COLO829 (cell line): ENCODE results near the gene SIPA1L3.

Experiments used
- DNase-seq: peaks from one replicate; pipeline ENCODE4 v3.0.0; 2012; ENCODE audit warnings: low spot score

SIPA1L3 gene

DNA sequence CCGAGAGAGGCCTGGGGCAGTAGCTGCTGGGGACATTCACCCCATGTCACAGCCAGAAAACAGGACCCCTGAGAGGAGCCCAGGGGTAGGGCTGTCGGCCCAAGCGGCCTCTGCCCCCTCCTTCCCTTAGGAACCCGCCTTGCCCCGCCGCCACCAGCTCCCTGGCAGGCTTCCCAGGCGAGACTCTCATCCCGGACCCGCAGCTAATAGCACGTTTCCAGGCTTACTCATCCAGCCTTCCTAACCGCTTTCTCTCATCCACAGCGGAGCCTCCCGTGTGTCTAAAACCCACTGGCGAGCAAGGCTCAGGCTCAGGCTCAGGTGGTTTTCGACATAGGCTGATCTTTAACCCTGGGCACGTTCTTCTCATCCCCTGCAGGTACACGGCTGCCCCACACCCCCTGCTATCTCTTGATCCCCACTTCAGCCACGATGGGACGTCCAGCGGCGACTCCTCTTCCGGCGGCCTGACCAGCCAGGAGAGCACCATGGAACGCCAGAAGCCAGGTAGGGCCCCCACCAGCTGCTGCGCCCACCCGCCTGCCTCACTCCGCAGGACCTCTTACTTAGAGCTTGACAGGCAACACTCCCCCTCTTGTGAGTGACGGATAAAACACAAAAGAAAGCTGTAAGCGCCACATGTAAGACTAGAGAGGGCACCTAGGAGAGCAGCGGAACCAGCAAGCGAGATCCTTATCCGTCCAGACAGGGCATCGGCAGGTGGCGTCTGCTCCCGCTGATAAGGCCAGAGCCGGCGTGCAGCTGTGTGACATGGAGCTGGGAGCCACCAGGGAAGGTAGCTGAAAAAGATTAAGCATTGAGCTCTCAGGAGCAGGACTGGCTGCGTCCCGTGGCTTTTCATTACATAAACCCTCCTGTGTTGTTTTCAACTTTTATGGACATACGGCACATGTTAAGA lies 245.7 kb downstream of the SIPA1L3 start:
- no peak for DNase-seq

DNA sequence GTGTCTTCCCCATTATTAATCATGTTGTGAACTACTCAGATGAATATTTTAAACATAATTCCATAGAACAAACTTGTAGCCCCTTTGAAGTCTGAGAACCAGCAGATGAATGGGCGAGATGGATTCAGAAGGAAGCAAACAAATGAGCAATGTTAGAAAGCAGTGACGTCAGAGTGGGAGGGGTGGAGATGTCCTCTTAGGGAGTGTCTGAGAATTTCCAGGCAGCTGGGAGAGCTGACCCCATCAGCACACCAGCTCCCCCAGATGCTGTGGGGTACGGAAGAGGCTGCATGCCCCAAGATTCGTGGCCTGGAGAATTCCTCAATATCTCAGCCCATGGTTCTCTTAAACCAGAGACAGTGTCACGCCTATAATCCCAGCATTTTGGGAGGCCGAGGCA lies 248.4 kb downstream of the SIPA1L3 start:
- DNase-seq = no peak

DNA sequence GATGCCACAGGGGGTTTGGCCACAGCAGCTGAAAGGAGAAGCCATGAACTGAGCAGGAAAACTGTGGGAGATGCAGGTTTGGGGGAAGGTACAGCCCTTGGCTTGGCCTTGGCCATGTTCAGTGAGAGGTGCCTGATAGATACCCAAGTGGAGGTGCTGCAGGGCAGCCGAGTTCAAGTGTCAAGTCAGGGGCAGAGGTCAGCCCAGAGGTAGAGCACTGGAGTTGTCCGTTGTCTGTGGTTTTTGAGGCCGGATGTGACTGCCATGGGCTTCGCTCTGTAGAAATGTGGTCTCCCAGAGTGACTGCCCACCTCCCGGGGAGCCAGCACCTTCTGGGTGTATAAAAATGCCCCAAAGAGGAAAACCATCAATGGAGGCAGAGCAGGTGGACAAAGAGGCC lies 251.7 kb downstream of the SIPA1L3 start:
- DNase-seq = no peak

DNA sequence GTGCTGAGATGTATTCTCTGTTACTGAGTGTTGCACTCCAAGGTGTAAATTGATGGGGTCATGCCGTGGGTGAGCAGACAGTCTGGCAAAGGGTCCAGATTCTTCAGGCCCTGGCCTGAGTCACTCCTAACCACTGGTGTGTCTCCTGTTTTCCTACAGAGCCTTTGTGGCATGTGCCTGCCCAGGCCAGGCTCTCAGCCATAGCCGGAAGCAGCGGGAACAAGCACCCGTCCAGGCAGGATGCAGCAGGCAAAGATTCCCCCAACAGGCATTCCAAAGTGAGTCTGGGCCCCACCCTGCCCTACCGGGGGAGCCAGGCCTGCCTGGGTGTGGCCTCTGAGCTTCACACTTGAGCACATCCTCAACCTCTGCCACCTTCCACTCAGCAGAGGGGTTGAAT lies 255.1 kb downstream of the SIPA1L3 start:
- no peak for DNase-seq

DNA sequence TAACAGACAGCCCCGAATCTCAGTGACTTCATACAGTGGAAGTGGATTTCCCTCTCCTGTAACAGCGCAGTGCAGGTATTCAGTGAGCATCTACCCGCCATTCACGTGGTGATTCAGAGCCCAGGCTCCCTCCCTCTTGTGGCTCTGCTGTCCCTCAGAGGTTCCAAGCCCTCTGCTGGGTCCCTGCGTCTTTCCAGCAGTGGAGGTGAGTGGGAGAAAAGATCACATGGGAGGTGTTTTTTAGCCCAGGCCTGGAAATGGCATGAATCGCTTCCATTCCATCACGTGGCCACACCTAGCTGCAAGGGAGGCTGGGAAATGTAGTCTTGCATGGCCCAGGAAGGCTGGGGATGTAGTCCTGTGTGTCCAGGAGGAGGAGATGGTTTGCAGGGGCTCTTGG lies 255.6 kb downstream of the SIPA1L3 start:
- no peak for DNase-seq

DNA sequence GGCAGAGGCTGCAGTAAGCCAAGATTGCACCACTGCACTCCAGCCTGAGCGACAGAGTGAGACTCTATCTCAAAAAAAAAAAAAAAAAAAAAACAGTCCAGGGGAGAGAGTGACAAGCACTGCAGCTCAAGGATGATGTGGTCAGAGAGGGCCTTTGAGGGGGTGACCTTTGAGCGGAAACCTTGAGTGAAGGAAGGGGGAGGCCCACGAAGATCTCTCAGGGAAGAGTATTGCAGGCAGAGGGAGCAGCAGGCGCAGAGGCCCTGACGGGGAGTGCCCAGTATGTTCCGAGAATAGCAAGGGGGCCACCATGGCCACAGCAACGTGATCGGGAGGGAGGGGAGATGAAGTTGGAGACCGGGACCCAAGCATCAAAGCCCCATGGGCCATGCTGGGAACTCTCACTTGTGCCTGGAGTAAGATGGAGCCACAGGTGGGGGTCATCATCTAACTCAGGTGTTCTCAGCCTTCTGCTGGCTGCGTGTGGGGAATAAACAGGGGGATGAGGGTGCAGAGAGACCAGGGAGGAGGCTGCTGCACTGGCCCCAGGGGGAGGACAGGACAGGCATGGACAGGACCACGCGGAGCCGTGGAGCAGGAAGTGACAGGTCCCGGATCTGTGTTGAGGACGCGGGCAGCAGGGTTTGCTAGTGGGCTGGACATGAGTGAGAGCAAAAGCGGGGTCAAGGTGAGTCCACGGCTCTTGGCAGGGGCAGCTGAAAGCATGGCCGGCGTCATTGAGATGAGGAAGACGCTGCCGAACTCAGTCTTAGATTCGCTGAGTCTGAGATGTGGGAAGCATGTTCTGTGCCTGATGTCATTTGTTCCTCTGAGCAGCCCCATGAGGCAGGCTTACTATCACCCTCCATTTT lies 256.6 kb downstream of the SIPA1L3 start:
- no peak for DNase-seq

DNA sequence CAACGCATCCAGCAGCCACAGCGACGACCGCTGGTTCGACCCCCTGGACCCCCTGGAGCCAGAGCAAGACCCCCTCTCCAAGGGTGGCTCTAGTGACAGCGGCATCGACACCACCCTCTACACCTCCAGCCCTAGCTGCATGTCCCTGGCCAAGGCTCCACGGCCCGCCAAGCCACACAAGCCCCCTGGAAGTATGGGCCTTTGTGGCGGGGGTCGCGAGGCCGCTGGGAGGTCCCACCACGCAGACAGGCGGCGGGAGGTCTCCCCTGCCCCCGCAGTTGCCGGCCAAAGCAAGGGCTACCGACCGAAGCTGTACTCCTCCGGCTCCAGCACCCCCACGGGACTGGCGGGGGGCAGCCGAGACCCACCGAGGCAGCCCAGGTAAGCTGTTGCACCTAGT lies 257.5 kb downstream of the SIPA1L3 start:
- no peak for DNase-seq

DNA sequence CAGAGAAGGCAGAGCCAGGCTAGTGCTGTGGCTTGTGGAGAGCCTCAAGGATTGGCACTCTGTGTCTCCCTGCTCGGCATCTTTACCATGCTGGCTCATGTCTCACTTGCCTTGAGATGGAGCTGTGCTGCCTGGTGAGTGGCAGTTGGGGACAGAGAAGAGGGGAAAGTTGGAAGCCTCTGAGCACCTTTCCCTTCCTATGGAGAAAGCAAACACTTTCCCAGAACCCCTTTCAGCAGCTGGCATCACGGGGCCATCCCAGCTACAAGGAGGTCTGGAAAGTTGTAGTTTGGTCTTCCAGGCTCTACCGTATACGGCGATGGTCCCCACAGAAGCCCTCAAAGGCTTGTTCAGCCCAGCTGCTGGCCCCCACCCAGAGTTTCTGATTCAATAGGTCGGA lies 258.3 kb downstream of the SIPA1L3 start:
- DNase-seq = no peak

DNA sequence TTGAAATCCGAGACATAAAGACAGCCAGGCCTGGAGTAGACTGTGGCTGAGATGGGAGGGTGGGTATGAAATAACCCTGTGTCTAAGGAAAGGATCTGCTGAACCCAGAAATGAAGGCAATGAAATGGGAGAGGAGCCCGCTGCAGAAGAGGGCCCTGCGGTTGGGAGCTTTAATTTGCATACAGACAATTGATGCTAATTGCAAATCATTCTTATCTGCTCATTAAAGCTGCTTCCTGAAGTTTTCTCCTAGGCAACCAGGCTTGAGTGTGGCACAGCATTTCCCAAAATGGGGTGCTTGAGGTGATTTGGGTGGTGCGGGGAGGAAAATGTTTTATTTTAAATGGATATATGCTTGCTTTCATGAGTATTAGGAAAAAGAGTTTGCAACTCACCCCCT lies 261.6 kb downstream of the SIPA1L3 start:
- no peak for DNase-seq

DNA sequence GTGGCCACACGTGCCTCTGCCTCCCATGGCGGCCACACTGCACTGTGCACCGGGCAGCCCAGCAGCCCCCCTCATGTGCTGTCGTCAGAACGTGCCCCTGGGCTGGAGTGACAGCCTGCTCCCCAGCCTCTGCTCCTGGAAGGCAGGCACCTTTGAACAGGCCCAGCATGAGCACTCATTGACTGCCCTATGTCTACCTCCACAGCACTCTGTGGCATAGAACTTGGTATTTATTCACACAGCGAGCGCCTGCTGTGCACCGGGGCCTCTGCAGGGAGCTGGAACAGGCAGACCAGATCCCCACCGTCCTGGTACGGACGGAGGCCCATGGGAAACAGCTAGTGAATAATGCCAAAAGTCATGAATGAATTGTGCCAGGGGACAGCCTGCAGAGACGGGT lies 263.3 kb downstream of the SIPA1L3 start:
- DNase-seq = no peak

DNA sequence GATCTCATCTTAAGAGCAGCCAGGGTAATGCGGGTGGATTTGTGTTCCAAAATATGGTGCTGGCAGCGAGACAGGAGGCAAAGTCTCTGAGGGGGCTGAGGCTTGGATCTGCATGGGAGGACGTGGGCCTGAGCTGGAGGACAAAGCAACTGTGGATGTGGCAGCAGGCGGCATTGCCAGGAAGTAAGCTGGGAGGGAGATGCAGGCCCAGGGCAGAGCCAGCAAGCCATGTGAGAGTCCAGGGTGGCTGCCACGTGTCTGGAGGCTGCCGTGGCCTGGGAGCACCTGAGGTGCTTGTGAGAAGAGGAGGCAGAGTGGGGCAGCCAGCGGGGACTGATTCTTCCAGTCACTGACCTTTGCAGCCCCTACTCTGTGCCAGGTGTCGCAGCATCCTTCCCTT lies 265.0 kb downstream of the SIPA1L3 start:
- DNase-seq = no peak

DNA sequence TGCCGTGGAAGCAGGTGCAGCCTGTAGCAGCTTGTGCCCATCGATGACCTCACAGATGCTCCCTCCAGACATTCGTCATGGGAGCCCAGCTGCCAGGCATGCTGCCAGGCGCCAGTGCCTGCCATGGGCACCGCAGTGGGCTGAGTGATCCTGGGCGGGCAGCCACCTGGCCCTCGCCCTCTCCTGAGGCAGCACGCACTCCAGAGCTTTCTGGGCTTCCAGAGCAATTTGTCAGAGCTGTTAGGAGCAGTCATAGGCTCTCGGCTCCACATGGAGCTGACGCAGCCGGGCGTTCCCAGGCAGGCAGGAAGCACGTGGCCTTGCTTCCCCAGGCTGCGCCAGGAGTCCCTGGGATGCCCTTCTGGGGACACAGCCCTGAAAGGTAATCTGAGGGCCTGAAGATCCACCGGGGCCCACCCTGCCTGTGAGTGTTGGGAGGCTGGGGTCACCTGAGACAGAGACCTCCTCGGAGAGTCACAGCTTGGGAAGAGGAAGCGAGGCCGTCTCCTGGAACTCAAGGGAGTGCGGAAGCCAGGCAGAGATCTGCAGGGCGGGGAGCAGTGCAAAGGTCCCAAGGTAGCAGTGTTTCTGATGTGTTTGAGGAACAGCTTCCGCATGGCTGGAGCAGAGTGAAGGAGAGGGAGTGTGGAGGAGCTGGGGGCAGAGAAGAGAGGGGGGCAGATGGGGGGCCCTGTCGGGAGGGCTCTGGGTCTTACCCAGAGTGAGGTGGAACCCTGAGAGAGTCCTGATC lies 266.5 kb downstream of the SIPA1L3 start:
- DNase-seq = no peak

DNA sequence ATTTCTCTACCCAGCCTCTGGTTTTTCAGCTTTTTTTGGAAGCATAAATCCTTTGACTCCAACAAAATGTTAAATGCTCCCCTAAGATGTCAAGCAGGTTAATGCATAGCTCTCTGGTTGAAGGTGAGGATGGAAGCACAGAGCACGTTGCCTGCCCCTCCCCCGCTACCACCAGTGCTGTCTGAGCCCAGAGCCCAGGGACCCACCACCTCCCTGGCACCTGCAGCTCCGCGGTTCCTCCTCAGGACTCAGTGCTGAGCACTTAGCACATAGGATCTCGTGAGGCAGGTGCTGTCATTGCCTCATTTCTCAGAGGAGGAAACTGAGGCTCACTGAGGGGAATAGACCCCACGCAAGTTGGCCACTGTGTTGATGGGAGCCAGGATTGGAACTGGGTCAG lies 268.4 kb downstream of the SIPA1L3 start:
- no peak for DNase-seq

DNA sequence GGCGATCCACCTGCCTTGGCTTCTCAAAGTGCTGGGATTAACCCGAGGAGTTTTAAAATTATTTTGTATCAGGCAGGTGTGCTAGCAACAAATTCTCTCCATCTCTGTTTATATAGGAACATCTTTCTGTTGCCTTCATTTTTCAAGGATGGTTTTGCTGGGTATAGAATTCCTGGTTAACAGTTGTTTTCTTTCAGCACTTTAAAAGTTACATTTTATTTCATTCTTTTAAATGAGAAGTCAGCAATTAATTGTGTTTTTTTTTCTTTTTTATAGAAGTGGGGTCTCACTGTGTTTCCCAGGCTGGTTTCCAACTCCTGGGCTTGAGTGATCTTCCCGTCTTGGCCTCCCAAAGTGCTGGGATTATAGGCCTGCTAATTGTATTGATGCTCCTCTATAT lies 273.1 kb downstream of the SIPA1L3 start:
- DNase-seq = no peak

DNA sequence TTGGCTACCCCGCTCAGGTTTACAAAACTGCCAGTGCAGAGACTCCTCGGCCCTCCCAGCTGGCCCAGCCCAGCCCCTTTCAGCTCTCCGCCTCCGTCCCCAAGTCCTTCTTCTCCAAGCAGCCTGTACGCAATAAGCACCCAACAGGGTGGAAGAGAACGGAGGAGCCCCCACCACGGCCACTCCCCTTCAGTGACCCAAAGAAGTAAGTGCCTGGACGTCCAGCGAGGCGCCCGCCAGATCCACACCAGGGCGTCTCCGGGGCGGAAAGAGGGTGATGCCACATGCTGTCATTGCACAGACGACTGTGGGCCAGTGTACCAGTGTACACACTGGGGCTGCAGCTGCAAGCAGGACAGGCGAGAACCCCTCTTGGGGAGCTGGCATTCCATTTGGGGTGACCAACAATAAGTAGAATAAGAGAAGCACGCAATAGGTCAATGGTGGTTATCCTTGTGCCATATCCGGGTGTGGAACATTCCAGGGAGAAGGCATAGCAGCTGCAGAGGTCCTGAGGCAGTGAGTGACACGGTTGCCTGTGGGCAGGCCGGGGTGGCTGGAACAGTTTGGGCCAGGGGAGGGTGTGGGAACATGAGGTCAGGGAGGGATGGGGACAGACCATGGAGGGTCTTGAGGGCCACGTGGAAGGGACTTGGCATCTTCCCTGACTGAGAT lies 275.7 kb downstream of the SIPA1L3 start:
- DNase-seq = no peak

DNA sequence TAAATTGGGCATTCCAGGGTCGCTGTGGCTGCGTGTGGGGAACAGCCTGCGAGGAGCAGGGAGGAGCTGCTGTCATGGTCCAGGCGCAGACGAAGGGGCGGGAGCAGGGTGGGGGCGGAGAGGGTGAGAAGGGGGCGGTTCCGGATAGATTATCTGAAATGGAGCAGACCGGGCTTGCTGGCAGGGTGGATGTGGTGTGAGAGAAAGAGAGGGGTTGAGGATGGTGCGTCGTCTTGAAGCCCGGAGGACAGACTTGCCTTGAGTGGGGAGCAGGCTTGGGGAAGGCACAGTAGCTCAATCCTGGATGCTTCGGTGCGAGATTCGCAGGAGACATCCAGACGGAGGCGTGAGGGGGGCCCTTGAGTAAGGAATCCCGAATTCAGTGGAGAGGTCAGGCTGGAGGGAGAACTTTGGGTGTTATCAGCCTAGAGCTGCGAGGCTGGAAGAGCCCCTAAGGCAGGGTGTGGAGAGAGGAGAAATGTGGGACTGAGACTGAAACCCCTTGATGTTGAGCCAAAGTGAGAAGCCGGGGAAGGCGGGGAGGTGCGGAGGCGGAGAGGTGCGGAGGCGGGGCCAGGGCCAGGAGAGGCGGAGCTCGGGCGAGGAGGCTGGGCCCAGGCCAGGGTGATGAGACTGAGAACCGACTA lies 276.4 kb downstream of the SIPA1L3 start:
- no peak for DNase-seq

DNA sequence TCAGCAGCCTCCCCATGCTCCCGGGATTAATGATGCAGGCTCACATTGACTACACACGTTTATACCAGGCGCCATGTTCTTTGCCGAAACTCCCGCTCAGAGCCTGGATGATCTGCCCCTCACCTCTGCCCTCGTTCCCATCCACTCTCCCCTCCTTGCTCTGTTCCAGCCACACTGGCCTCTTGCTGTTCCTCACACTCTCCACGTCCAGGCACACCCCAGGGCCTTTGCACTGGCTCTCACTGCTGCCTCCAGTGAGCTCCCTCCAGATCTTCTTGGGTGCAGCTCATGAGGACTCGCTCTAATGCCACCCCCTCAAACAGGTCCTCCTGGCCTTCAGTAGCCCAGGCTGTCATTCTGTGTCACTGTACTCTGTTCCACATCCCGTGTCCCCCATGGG lies 277.8 kb downstream of the SIPA1L3 start:
- DNase-seq = no peak

DNA sequence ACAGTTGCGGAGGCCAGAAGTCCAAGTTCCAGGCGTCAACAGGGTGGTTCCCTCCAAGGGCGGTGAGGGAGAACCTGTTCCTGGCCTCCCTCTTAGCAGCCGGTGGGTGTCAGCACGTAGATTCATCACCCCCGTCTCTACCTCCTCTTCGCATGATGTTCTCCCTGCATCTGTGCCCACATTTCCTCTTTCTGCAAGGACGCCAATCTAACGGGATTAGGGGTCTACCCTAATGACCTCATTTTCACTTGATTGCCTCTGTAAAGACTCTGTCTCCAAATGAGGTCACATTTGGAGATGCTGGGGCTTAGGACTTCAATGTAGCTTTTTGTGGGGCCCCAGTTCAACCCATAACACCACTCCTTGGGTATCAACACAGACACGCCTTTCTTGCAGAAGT lies 278.6 kb downstream of the SIPA1L3 start:
- DNase-seq = no peak

DNA sequence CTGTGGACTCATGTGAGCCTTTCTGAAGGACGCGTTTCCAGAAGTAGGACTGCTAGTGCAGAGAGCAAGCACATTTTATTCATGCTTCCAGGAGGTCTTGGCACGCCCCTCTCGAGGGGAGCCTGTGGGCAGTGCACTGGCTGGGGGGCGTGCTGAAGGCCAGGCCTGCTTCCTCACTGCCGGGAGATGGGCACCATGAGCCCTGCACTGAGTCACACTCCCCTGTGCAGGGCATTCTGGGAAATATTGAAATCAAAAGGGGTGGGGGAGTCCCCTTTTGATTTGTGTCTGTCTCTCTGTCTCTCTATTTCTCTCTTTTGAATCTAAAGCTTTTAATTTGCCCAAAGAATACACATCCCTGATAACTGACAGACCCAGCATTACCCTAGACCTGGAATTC lies 283.1 kb downstream of the SIPA1L3 start:
- no peak for DNase-seq

DNA sequence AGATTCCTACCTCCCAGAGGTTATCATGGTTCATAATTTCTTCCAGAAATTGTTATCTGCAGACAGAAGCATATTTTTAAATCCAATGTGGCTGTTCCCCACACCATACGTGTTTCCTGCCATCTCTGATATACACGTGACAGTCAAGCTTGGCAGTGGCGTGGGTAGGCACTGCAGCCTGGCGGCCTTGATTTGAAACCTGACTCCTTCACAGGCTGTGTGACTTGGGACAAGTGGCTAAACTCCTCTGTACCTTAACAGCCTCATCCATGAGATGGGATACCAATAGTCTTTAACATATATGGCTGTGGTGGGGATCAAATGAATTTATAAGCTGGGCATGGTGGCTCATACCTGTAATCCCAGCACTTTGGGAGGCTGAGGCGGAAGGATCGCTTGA lies 283.8 kb downstream of the SIPA1L3 start:
- DNase-seq = no peak

DNA sequence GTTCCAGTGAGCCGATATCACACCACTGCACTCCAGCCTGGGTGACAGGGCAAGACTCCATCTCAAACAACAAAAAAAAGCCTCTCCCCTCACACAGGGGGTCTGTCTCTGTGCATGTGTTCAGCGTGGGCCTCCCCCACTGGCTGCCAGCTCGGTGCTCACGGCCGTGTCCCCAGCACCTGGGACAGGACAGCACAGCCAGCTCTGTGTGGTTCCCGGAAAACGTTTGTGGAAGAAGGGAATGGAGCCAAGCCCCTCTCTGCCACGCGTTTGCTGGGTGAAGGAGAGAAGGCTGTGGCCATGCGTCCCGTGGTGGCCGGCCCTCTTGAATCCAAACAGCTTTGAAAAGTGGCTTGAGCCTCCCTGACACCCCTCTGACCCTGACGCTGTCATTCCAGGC lies 284.7 kb downstream of the SIPA1L3 start:
- DNase-seq = no peak
